Measurements from ENCODE around the gene PIGS.

Gene PIGS

GRCh38 chr17:28505986-28506665 is 65.2 kb downstream of the PIGS start, which contains the start of gene FOXN1:
TSS of gene FOXN1 (plus strand) at chr17:28506348. CDS start at chr17:28523970, 17,622 bp downstream.
- Histone ChIP-seq H3K9me3 (ENCODE audit: control extremely low read depth in 1 of 5, control insufficient read depth in 4 of 5, insufficient read depth in 2 of 5, low read depth in 1 of 5, low read length in 4 of 5) (no peaks in the 10 kb centered on the region), H3K36me3 (ENCODE audit: control insufficient read depth in 4 of 4, insufficient read depth in 4 of 4, low read length in 3 of 4) (no peaks in the 10 kb centered on the region), H3K4me1 (ENCODE audit: control extremely low read depth in 1 of 4, control insufficient read depth in 4 of 4, insufficient read depth in 4 of 4, low read length in 3 of 4) (peaks cover 0 to 12% (median 0%) of the 10 kb centered on the region in 4 experiments), H3K27me3 (replicated peaks in 2 of 5; ENCODE audit: control insufficient read depth in 4 of 5, insufficient read depth in 5 of 5, low read length in 4 of 5) (peaks cover 0 to 3% (median 0%) of the 10 kb centered on the region in 5 experiments), H3K4me3 (ENCODE audit: control insufficient read depth in 1 of 7, extremely low read depth in 1 of 7, insufficient read depth in 4 of 7, low read depth in 2 of 7, low read length in 6 of 7) (no peak within 1 kb of the TSS), H3K27ac (ENCODE audit: insufficient read depth in 1 of 2, low read depth in 1 of 2, low read length in 2 of 2, poor library complexity in 1 of 2, severe bottlenecking in 2 of 2) (no peak within 1 kb of the TSS)
- POLR2A ChIA-PET, result no interaction called here
- no peak for DNase-seq
- 98% methylated on average over 18 of the region's 28 CpGs for WGBS (ENCODE audit: insufficient coverage)
- CTCF ChIA-PET, result interaction anchor here (0.9 kb wide), 1 partner anchor 11 kb away, joined by 3 read pairs; no protein-coding TSS in a partner anchor

DNA sequence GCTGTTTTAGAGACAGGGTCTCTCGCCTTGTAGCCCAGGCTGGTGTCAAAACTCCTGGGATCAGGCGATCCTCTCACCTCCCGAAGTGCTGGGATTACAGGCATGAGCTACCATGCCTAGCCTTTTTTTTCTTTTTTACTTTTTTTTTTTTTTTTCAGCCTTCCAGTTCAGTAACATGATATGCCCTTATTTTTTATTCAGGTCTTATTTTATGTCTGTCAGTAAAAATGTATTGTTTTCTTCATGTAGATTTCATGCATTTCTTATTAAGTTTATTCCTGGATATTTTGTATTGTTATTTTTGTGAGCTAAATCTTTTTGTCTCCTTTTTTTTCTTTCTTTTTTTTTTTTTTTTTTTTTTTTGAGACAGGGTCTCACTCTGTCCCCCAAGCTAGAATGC is 67.9 kb downstream of the PIGS start:
- 100% methylated on average over 3 of the region's 3 CpGs for WGBS (ENCODE audit: insufficient coverage)
- POLR2A ChIA-PET, result interaction anchor here (0.6 to 0.8 kb wide), 2 partner anchors 44 to 274 kb away, joined by 3 to 4 read pairs; no protein-coding TSS in a partner anchor
- Histone ChIP-seq H3K4me3 (ENCODE audit: control insufficient read depth in 1 of 7, extremely low read depth in 1 of 7, insufficient read depth in 4 of 7, low read depth in 2 of 7, low read length in 6 of 7) (no peak overlapping the region), H3K27me3 (replicated peaks in 2 of 5; ENCODE audit: control insufficient read depth in 4 of 5, insufficient read depth in 5 of 5, low read length in 4 of 5) (peaks cover 0 to 3% (median 0%) of the 10 kb centered on the region in 5 experiments), H3K4me1 (ENCODE audit: control extremely low read depth in 1 of 4, control insufficient read depth in 4 of 4, insufficient read depth in 4 of 4, low read length in 3 of 4) (no peaks in the 10 kb centered on the region), H3K27ac (ENCODE audit: insufficient read depth in 1 of 2, low read depth in 1 of 2, low read length in 2 of 2, poor library complexity in 1 of 2, severe bottlenecking in 2 of 2) (no peak overlapping the region), H3K9me3 (ENCODE audit: control extremely low read depth in 1 of 5, control insufficient read depth in 4 of 5, insufficient read depth in 2 of 5, low read depth in 1 of 5, low read length in 4 of 5) (no peaks in the 10 kb centered on the region), H3K36me3 (ENCODE audit: control insufficient read depth in 4 of 4, insufficient read depth in 4 of 4, low read length in 3 of 4) (no peaks in the 10 kb centered on the region)
- no peak for DNase-seq
- CTCF ChIA-PET, result interaction anchor here (1.1 to 17.1 kb wide), 5 partner anchors 8 to 109 kb away, joined by 3 to 260 read pairs (median 4); no protein-coding TSS in a partner anchor

Measured in common myeloid progenitor, CD34-positive (primary cell).